Adrenal gland (tissue), 12 donors: Measurements from ENCODE around the gene VAMP2. TPM values are rescaled to one million over a fixed set of nuclear protein-coding genes. Genes with fewer than 3 reads are reported as not detected.

ENCODE experiments used
- DNase-seq, 7 donors: peaks; one replicate each; pipeline ENCODE4 v3.0.0-alpha.2; 2019 to 2020
- H3K27ac ChIP-seq, 5 donors: fragments of 200-600 bp; sonication (generic) in 4 of 5; 1 replicate in 3 of 5; 2 replicates in 2 of 5; pipeline versions ENCODE4 v1.5.1 to v1.8.0; 2016 to 2020; ENCODE audit warnings: mild to moderate bottlenecking in 1 of 5
- H3K27me3 ChIP-seq: fragments of 200-600 bp; 2 replicates; pipeline ENCODE4 v1.8.0; 2021
- H3K36me3 ChIP-seq, 2 donors: fragments of 200-600 bp; replicated peaks in 1 of 2; 1 replicate in 1 of 2; 2 replicates in 1 of 2; pipeline versions ENCODE4 v1.5.1 to v1.8.0; 2018 to 2022
- H3K4me1 ChIP-seq, 2 donors: fragments of 200-600 bp; replicated peaks in 1 of 2; 1 replicate in 1 of 2; 2 replicates in 1 of 2; pipeline versions ENCODE4 v1.5.1 to v1.8.0; 2018 to 2021
- H3K4me3 ChIP-seq, 4 donors: fragments of 200-600 bp; sonication (generic) in 3 of 4; one replicate each; pipeline ENCODE4 v1.5.1; 2016 to 2018
- H3K9me3 ChIP-seq, 3 donors: fragments of 200-600 bp; sonication (generic) in 1 of 3; replicated peaks in 1 of 3; 1 replicate in 2 of 3; 2 replicates in 1 of 3; pipeline versions ENCODE4 v1.5.1 to v1.8.0; 2016 to 2021
- POLR2A ChIP-seq, 2 donors: fragments of 450-650 bp; IDR thresholded peaks; one replicate each; pipeline ENCODE4 v1.6.1; 2017; ENCODE audit warnings: antibody characterized with exemption in 2 of 2, mild to moderate bottlenecking in 2 of 2, moderate library complexity in 1 of 2
- WGBS, 4 donors: extraction: QIAGEN DNeasy Blood & Tissue Kit in 2 of 4; methylation state at CpG; one replicate each; pipeline versions ENCODE4 v1.1.5 to v1.1.7; 2013 to 2017; 5-methylcytosine and 5-hydroxymethylcytosine counted together
- intact Hi-C, 2 donors: fragments of 100-400 bp; cut with DNase I; formaldehyde crosslinking; loops; one replicate each; pipeline versions ENCODE4 v1.14.1 to v1.15.0; 2022 to 2023
- polyA plus RNA-seq, 3 donors: library from polyadenylated mRNA; stranded (reverse); fragments of 200-250 nt in 2 of 3; fragments of 350-450 nt in 1 of 3; fragmentation: Illumina TruSeq in 1 of 3; extraction: RNeasy Lipid Tissue Mini Kit (QIAGEN cat#74804) in 1 of 3; gene quantifications; one replicate each; pipeline ENCODE4 v1.2.3, GENCODE V29; 2013 to 2014
- total RNA-seq, 9 donors: library from RNA; depleted of rRNA in 4 of 9; stranded (reverse); fragments of >200 nt in 4 of 9; fragments of 120-200 nt in 1 of 9; fragmentation: NEBNext Ultra II Directional in 1 of 9; extraction: Animal tissue kit (Norgen Biotek cat#: 25700) in 1 of 9; gene quantifications; one replicate each; pipeline versions ENCODE4 v1.1.0 to v1.2.4, GENCODE V29; 2013 to 2023
- TF ChIP-seq, protein P1 (sequence below), 6 experiments: fragments of 450-650 bp in 4 of 6; fragments of 200-600 bp in 2 of 6; sonication (generic) in 1 of 6; IDR thresholded peaks; 1 replicate in 5 of 6; 2 replicates in 1 of 6; pipeline versions ENCODE4 v1.5.1 to v1.8.0; 2016 to 2021; ENCODE audit warnings: antibody characterized with exemption in 6 of 6, mild to moderate bottlenecking in 2 of 6, moderate library complexity in 1 of 6
- donor health status: healthy with polysubstance abuse.
- donor health status: Bipolar disorder and iron deficiency.
- donor health status: DM: yes; HTN: yes; CAD: no.
- donor health status: DM: no; HTN: no; CAD: no.
- donor health status: DM: no; HTN: no; CAD: no.
- donor health status: DM: yes; HTN: yes; CAD: no.

Gene VAMP2
- total and polyA plus RNA-seq, 12 donors = 18.8 to 206 (median 73.5) TPM

DNA sequence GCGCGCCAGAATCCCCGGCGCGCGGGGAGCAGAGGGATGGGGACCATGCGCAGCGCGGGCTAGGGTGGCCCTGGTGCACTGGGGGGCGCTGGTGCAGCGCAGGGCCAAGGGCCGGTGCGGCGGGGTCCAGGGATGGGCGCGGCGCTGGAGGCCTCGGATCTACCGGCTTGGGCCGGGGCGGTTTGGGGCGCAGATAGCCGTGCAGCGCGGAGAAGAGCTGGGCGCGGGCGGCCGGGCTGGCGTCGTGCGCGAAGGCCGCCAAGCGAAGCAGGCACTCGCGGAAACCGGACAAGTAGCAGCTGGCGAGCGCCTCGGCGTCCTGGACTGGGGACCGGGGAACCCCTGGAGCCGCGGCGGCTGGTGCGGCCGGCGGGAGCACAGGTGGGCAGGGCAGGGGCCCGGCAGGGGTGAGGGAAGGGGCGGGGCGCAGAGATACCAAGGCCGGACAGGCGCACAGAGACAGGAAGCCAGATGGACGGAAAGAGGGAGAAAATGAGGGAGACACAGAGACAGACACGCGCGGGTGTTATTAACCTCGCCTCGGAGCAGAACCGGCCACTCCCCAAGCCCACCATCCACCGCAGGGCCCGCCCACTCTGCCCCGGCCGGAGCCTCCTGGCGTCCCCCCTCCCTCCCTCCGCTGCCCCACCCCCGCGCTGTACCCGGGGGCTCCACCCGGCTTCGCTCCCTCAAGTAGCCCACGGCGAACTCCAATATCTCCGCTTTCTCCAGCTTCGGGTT is 40.9 kb downstream of the VAMP2 start:
- peak in 3 of 7 donors; percentile 46 to 53 (median 51) for DNase-seq
- peak overlapping the region in 1 of 5 donors; percentile 49 for H3K27ac ChIP-seq
- TF ChIP-seq, protein P1, sequence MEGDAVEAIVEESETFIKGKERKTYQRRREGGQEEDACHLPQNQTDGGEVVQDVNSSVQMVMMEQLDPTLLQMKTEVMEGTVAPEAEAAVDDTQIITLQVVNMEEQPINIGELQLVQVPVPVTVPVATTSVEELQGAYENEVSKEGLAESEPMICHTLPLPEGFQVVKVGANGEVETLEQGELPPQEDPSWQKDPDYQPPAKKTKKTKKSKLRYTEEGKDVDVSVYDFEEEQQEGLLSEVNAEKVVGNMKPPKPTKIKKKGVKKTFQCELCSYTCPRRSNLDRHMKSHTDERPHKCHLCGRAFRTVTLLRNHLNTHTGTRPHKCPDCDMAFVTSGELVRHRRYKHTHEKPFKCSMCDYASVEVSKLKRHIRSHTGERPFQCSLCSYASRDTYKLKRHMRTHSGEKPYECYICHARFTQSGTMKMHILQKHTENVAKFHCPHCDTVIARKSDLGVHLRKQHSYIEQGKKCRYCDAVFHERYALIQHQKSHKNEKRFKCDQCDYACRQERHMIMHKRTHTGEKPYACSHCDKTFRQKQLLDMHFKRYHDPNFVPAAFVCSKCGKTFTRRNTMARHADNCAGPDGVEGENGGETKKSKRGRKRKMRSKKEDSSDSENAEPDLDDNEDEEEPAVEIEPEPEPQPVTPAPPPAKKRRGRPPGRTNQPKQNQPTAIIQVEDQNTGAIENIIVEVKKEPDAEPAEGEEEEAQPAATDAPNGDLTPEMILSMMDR (IDR thresholded peaks at IDR 0.05) = peak in 2 of 6 experiments; percentile 39 to 40
- TF ChIP-seq POLR2A (IDR thresholded peaks at IDR 0.05) = no peak
- intact Hi-C loops = loop anchor here in 1 of 2 donors (10.0 kb wide), 1 partner anchor 63 kb away; no protein-coding TSS in a partner anchor
- peaks cover 53 to 77% of the 10 kb centered on the region in 2 donors for H3K4me1 ChIP-seq
- 0 to 2% (median 1%) methylated on average over 21 to 76 of the region's 76 CpGs for WGBS, 4 donors
- H3K9me3 ChIP-seq = no peaks in the 10 kb centered on the region
- no peaks in the 10 kb centered on the region for H3K36me3 ChIP-seq
- H3K27me3 ChIP-seq = peaks cover 8% of the 10 kb centered on the region
- peak overlapping the region in 1 of 4 donors; percentile 52 for H3K4me3 ChIP-seq

DNA sequence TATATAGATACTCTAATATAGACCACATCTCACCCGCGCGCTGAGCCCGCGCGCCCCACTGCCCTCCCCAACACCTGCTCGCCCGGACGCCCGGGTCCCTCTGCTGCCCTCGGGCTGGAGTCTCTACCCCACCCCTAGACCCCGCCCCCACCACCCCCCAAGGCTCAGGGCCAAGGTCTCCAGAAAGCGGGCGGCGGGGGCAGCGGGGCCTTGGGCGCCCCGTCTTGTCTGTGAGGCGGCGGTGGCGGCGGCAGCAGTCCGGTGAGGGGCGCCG is 41.4 kb downstream of the VAMP2 start:
- TF ChIP-seq, protein P1 (IDR thresholded peaks at IDR 0.05) = no peak
- no peak for TF ChIP-seq POLR2A (IDR thresholded peaks at IDR 0.05)
- H3K27me3 ChIP-seq = peaks cover 13% of the 10 kb centered on the region
- H3K9me3 ChIP-seq = no peaks in the 10 kb centered on the region
- H3K36me3 ChIP-seq = no peaks in the 10 kb centered on the region
- peak in 1 of 7 donors; percentile 65 for DNase-seq
- WGBS, 4 donors = 0 to 4% (median 1%) methylated on average over 10 to 25 of the region's 25 CpGs
- intact Hi-C loops = loop anchor here in 1 of 2 donors (10.0 kb wide), 1 partner anchor 63 kb away; no protein-coding TSS in a partner anchor
- H3K4me3 ChIP-seq = peak overlapping the region in 1 of 4 donors; percentile 52
- H3K4me1 ChIP-seq = peaks cover 53 to 72% of the 10 kb centered on the region in 2 donors
- peak overlapping the region in 1 of 5 donors; percentile 49 for H3K27ac ChIP-seq

DNA sequence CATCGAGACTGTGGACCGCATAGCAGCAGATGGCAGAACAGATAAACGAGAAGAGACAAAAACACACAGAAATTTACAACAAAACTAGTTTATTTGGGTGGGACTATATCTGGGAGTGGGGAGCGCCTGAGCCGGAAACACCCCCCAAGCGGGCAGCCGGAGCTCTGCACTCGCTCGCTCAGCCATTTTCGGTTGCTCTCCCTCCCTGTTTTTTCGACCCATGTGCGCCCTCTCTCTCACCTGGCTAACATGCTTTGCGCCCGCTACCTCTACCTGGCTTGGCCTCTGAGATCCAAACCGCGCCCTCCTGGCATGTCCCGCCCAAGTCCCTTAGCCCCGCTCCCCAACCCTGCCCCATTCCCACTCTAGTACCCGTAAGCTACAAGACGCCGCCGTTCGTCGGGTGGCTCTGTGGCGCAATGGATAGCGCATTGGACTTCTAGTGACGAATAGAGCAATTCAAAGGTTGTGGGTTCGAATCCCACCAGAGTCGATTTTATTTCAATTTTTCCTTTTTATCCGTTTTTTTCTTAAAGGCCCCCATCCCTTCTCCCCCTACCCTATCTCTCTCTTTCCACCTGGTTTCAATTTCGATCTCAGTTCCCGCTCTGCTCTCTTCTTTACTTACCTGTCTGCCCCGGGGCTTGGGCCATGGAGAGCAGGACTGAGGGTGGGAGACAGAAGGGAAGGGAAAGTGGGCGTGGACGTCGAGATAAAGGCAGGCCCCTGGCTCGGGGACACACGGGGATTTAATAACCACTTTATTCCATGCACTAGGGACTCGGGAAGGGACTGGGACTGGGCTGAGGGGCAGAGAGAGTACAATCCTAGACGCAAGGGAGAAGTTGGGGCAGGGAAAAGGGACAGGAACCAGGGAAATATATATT is 42.0 kb downstream of the VAMP2 start:
- H3K27me3 ChIP-seq = peaks cover 18% of the 10 kb centered on the region
- 1 to 2% (median 1%) methylated on average over 40 of the region's 40 CpGs for WGBS, 4 donors
- H3K4me1 ChIP-seq = peaks cover 47 to 66% of the 10 kb centered on the region in 2 donors
- intact Hi-C loops = loop anchor here in 1 of 2 donors (10.0 kb wide), 1 partner anchor 64 kb away; no protein-coding TSS in a partner anchor
- H3K4me3 ChIP-seq = peak overlapping the region in 1 of 4 donors; percentile 52
- H3K36me3 ChIP-seq = no peaks in the 10 kb centered on the region
- TF ChIP-seq, protein P1 (IDR thresholded peaks at IDR 0.05) = peak in 2 of 6 experiments; percentile 23 to 31
- TF ChIP-seq POLR2A (IDR thresholded peaks at IDR 0.05) = no peak
- peak overlapping the region in 2 of 5 donors; percentile 61 to 86 for H3K27ac ChIP-seq
- no peaks in the 10 kb centered on the region for H3K9me3 ChIP-seq
- DNase-seq = peak in 6 of 7 donors; percentile 42 to 77 (median 65)
